D721Med (cell line): ENCODE data around the gene C19orf12.
"Not testable (repeated sequence)": the region's sequence is repeated elsewhere in the genome, so short reads cannot be mapped to it uniquely, and the experiment has no call there.

Experiments used
- DNase-seq: peaks from one replicate; pipeline ENCODE4 v3.0.0; 2011; ENCODE audit warnings: low spot score; ENCODE audit not compliant: insufficient read length
- FAIRE-seq: peaks from 2 replicates; lab custom pipeline; 2011; peaks lifted over from hg19 to GRCh38; lab: Jason Lieb, UNC
- CTCF ChIP-seq: IDR thresholded peaks from 2 replicates; pipeline ENCODE4 v1.5.1; 2012; ENCODE audit warnings: mild to moderate bottlenecking, control low read depth; ENCODE audit not compliant: insufficient read depth; ENCODE audit errors: missing control alignments

Gene C19orf12

GRCh38 chr19:29714371-29714952, 599 bp downstream of the C19orf12 start:
- DNase-seq: no peak
- no peak for FAIRE-seq
- TF ChIP-seq CTCF: no peak

DNA sequence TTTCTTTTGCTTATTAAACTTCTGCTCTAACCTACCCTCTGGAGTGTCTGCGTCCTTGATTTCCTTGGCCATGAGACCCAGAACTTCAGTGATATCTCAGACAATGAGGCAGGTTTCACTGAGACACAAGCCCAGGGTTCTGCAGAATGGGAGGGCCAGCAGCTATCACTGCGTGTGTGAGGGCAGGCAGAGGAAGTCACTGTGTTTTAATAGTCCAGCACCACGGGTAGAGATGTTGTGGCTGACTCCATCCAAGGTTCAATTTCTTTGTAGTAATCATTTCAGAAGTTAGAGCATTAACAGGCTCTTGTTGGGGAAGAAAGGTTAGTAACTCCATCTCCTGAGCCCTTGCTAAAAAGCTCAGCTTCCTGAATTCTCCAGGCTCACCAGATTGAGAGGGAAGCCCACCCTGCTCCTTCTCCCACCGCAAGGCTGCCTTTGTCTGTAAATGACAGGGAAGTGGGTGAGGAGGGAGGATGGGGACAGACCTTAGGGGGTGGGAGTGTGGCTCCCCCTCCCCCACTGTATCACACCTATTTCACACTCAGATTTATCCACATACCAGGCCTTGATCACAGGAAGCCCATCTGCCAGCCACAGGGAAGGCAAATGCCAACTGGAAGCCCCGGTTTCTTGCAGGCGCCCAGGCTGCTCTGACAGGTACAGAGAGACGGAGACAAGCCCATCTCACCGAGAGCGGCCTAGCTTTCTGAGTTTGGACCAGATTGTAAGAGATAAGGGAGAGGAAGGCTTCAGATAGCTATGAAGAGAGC, 2.1 kb downstream of the C19orf12 start:
- FAIRE-seq (no peak), DNase-seq (no peak)
- no peak for TF ChIP-seq CTCF

DNA sequence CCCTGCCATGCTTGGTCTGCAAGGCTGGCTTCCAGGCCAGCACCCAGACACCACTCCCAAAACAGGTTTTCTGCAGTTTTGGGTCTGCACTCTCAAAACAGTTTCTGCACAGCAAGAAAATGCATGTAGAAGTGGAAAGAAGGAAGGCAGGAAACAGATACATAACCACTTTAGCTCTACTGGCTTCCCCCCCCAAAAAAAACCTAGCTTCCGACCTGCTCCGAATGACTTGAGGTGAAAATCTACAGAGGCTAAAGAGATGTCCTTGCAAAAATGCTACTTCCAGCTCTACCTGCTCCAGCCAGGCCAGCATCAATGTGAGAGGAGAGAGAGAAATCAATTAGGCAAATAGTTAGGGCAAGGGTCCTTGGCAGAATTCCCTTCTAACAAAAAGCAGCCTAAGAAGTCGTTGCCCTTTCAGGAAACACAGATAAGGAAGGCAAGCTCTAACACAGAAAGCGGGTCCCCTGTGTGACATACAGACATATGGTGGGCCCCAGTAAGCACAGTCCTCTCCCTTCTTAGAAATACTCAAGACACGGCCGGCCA, 3.4 kb downstream of the C19orf12 start:
- DNase-seq (no peak), FAIRE-seq (no peak)
- TF ChIP-seq CTCF: no peak

DNA sequence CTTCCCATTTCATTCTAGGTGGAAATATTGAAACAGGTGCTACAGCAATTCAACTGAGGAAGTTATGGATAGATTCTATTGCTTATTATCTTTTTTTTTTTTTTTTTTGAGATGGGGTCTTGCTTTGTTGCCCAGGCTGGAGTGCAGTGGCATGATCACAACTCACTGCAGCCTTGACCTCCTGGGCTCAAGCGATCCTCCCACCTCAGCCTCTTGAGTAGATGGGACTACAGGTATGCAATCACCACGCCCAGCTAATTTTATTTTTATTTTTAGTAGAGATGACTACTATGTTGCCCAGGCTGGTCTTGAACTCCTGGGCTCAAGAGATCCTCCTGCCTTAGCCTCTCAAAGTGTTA, 5.6 kb downstream of the C19orf12 start:
- DNase-seq, FAIRE-seq: not testable (repeated sequence)

- FAIRE-seq (no peak), DNase-seq (no peak)
- no peak for TF ChIP-seq CTCF
Measured at GRCh38 chr19:29708554-29709439, 6.3 kb downstream of the C19orf12 start.

- FAIRE-seq (no peak), DNase-seq (no peak)
- TF ChIP-seq CTCF: no peak
Measured at GRCh38 chr19:29706635-29707034, 8.4 kb downstream of the C19orf12 start.

GRCh38 chr19:29705706-29706105, 9.4 kb downstream of the C19orf12 start:
- TF ChIP-seq CTCF: no peak
- no peak for DNase-seq
- no peak for FAIRE-seq
